Measurements from ENCODE around the gene ZNF335. TPM values are rescaled to one million over a fixed set of nuclear protein-coding genes. Genes with fewer than 3 reads are reported as not detected.
"Not testable (repeated sequence)": the region's sequence is repeated elsewhere in the genome, so short reads cannot be mapped to it uniquely, and the experiment has no call there.

ZNF335 gene
- total RNA-seq, 1 donor from 2014 or later: 38.3 TPM

GRCh38 chr20:45999557-46000261 lies 27.7 kb upstream of the ZNF335 start:
- intact Hi-C loops (cut with micrococcal nuclease): no loop called here
- peaks cover 20% of the 10 kb centered on the region for H3K27me3 Mint-ChIP-seq (ENCODE audit: insufficient read depth)
- H3K36me3 Mint-ChIP-seq (ENCODE audit: low read depth): no peaks in the 10 kb centered on the region
- H3K4me1 Mint-ChIP-seq (ENCODE audit: low read depth): peaks cover 58% of the 10 kb centered on the region
- no peak for DNase-seq (ENCODE audit: low spot score)
- no peak overlapping the region for H3K4me3 Mint-ChIP-seq
- no peak overlapping the region for H3K27ac Mint-ChIP-seq
- H3K9me3 Mint-ChIP-seq: no peaks in the 10 kb centered on the region

- no peaks in the 10 kb centered on the region for H3K9me3 Mint-ChIP-seq
- H3K36me3 Mint-ChIP-seq (ENCODE audit: low read depth): no peaks in the 10 kb centered on the region
- peak overlapping the region; percentile 29 for H3K4me3 Mint-ChIP-seq
- DNase-seq (ENCODE audit: low spot score): no peak
- no peak overlapping the region for H3K27ac Mint-ChIP-seq
- peaks cover 20% of the 10 kb centered on the region for H3K27me3 Mint-ChIP-seq (ENCODE audit: insufficient read depth)
- peaks cover 51% of the 10 kb centered on the region for H3K4me1 Mint-ChIP-seq (ENCODE audit: low read depth)
- intact Hi-C loops (cut with micrococcal nuclease): no loop called here
These were observed 26.8 kb upstream of the ZNF335 start for GRCh38 chr20:45998761-45999160.

- no peak for DNase-seq (ENCODE audit: low spot score)
- no peaks in the 10 kb centered on the region for H3K36me3 Mint-ChIP-seq (ENCODE audit: low read depth)
- no peaks in the 10 kb centered on the region for H3K9me3 Mint-ChIP-seq
- no peak overlapping the region for H3K4me3 Mint-ChIP-seq
- peaks cover 52% of the 10 kb centered on the region for H3K4me1 Mint-ChIP-seq (ENCODE audit: low read depth)
- no peak overlapping the region for H3K27ac Mint-ChIP-seq
- peaks cover 20% of the 10 kb centered on the region for H3K27me3 Mint-ChIP-seq (ENCODE audit: insufficient read depth)
- intact Hi-C loops (cut with micrococcal nuclease): no loop called here
These were observed 26.3 kb upstream of the ZNF335 start for GRCh38 chr20:45998337-45998736.

- H3K4me1 Mint-ChIP-seq (ENCODE audit: low read depth): peaks cover 52% of the 10 kb centered on the region
- no peaks in the 10 kb centered on the region for H3K9me3 Mint-ChIP-seq
- no peak for DNase-seq (ENCODE audit: low spot score)
- intact Hi-C loops (cut with micrococcal nuclease): no loop called here
- no peaks in the 10 kb centered on the region for H3K36me3 Mint-ChIP-seq (ENCODE audit: low read depth)
- no peak overlapping the region for H3K27ac Mint-ChIP-seq
- no peak overlapping the region for H3K4me3 Mint-ChIP-seq
- H3K27me3 Mint-ChIP-seq (ENCODE audit: insufficient read depth): peaks cover 25% of the 10 kb centered on the region
These were observed 25.2 kb upstream of the ZNF335 start for GRCh38 chr20:45997187-45997586.

- H3K4me1 Mint-ChIP-seq (ENCODE audit: low read depth): peaks cover 50% of the 10 kb centered on the region
- intact Hi-C loops (cut with micrococcal nuclease); H3K36me3 Mint-ChIP-seq (ENCODE audit: low read depth); H3K27ac Mint-ChIP-seq; H3K4me3 Mint-ChIP-seq; H3K9me3 Mint-ChIP-seq; DNase-seq (ENCODE audit: low spot score): not testable (repeated sequence)
- peaks cover 33% of the 10 kb centered on the region for H3K27me3 Mint-ChIP-seq (ENCODE audit: insufficient read depth)
These were observed 23.6 kb upstream of the ZNF335 start for GRCh38 chr20:45995495-45996097.

- no peak overlapping the region for H3K27ac Mint-ChIP-seq
These were observed 22.9 kb upstream of the ZNF335 start for GRCh38 chr20:45994761-45995493.

GRCh38 chr20:45993197-45993951 lies 21.4 kb upstream of the ZNF335 start:
- intact Hi-C loops (cut with micrococcal nuclease): no loop called here
- H3K9me3 Mint-ChIP-seq: no peaks in the 10 kb centered on the region
- H3K36me3 Mint-ChIP-seq (ENCODE audit: low read depth): no peaks in the 10 kb centered on the region
- no peak overlapping the region for H3K27ac Mint-ChIP-seq
- peaks cover 27% of the 10 kb centered on the region for H3K4me1 Mint-ChIP-seq (ENCODE audit: low read depth)
- peaks cover 35% of the 10 kb centered on the region for H3K27me3 Mint-ChIP-seq (ENCODE audit: insufficient read depth)
- H3K4me3 Mint-ChIP-seq: no peak overlapping the region
- no peak for DNase-seq (ENCODE audit: low spot score)

More at GRCh38 chr20:45994761-45995493, 22.9 kb upstream of the ZNF335 start:
- Mint-ChIP-seq H3K4me1 (ENCODE audit: low read depth) (peaks cover 43% of the 10 kb centered on the region), H3K9me3 (no peaks in the 10 kb centered on the region), H3K27me3 (ENCODE audit: insufficient read depth) (peaks cover 36% of the 10 kb centered on the region), H3K36me3 (ENCODE audit: low read depth) (no peaks in the 10 kb centered on the region), H3K4me3 (no peak overlapping the region)
- DNase-seq (ENCODE audit: low spot score): no peak
- intact Hi-C loops (cut with micrococcal nuclease): no loop called here

GRCh38 chr20:45991616-45992015 lies 19.6 kb upstream of the ZNF335 start:
- no peaks in the 10 kb centered on the region for H3K36me3 Mint-ChIP-seq (ENCODE audit: low read depth)
- DNase-seq (ENCODE audit: low spot score): no peak

GRCh38 chr20:45988830-45989229 lies 16.8 kb upstream of the ZNF335 start:
- H3K9me3 Mint-ChIP-seq: not testable (repeated sequence)

More at GRCh38 chr20:45991616-45992015, 19.6 kb upstream of the ZNF335 start:
- Mint-ChIP-seq H3K27me3 (ENCODE audit: insufficient read depth) (peaks cover 38% of the 10 kb centered on the region), H3K4me3 (no peak overlapping the region), H3K27ac (no peak overlapping the region), H3K4me1 (ENCODE audit: low read depth) (peaks cover 18% of the 10 kb centered on the region), H3K9me3 (no peaks in the 10 kb centered on the region)
- intact Hi-C loops (cut with micrococcal nuclease): no loop called here

GRCh38 chr20:45987108-45987780 lies 15.2 kb upstream of the ZNF335 start:
- peak; percentile 69 for DNase-seq (ENCODE audit: low spot score)
- Mint-ChIP-seq H3K4me3 (no peak overlapping the region), H3K27me3 (ENCODE audit: insufficient read depth) (peaks cover 34% of the 10 kb centered on the region), H3K27ac (no peak overlapping the region), H3K9me3 (no peaks in the 10 kb centered on the region), H3K4me1 (ENCODE audit: low read depth) (peaks cover 13% of the 10 kb centered on the region), H3K36me3 (ENCODE audit: low read depth) (no peaks in the 10 kb centered on the region)
- intact Hi-C loops (cut with micrococcal nuclease): loop anchor here (1.0 kb wide), 2 partner anchors 15 to 26 kb away; partner anchors contain the start of gene ZNF335

More at GRCh38 chr20:45988830-45989229, 16.8 kb upstream of the ZNF335 start:
- H3K4me1 Mint-ChIP-seq (ENCODE audit: low read depth); intact Hi-C loops (cut with micrococcal nuclease); H3K27ac Mint-ChIP-seq; H3K4me3 Mint-ChIP-seq; H3K36me3 Mint-ChIP-seq (ENCODE audit: low read depth); DNase-seq (ENCODE audit: low spot score): not testable (repeated sequence)
- H3K27me3 Mint-ChIP-seq (ENCODE audit: insufficient read depth): peaks cover 38% of the 10 kb centered on the region

GRCh38 chr20:45985573-45985972 lies 13.6 kb upstream of the ZNF335 start:
- H3K27ac Mint-ChIP-seq: no peak overlapping the region

GRCh38 chr20:45983279-45983743 lies 11.3 kb upstream of the ZNF335 start:
- intact Hi-C loops (cut with micrococcal nuclease): no loop called here
- H3K36me3 Mint-ChIP-seq (ENCODE audit: low read depth): no peaks in the 10 kb centered on the region
- peaks cover 13% of the 10 kb centered on the region for H3K4me1 Mint-ChIP-seq (ENCODE audit: low read depth)

More at GRCh38 chr20:45985573-45985972, 13.6 kb upstream of the ZNF335 start:
- Mint-ChIP-seq H3K4me3 (no peak overlapping the region), H3K9me3 (no peaks in the 10 kb centered on the region), H3K4me1 (ENCODE audit: low read depth) (peaks cover 13% of the 10 kb centered on the region), H3K36me3 (ENCODE audit: low read depth) (no peaks in the 10 kb centered on the region), H3K27me3 (ENCODE audit: insufficient read depth) (peaks cover 25% of the 10 kb centered on the region)
- intact Hi-C loops (cut with micrococcal nuclease): no loop called here
- DNase-seq (ENCODE audit: low spot score): no peak

More at GRCh38 chr20:45983279-45983743, 11.3 kb upstream of the ZNF335 start:
- no peak overlapping the region for H3K27ac Mint-ChIP-seq
- no peak for DNase-seq (ENCODE audit: low spot score)
- H3K9me3 Mint-ChIP-seq: no peaks in the 10 kb centered on the region
- peaks cover 18% of the 10 kb centered on the region for H3K27me3 Mint-ChIP-seq (ENCODE audit: insufficient read depth)
- H3K4me3 Mint-ChIP-seq: no peak overlapping the region

Measured in activated T-helper 1 cell treated with anti-CD3 and anti-CD28 coated beads, Interleukin-12 subunit alpha, Interleukin-12 subunit beta, Interleukin-2, Interleukin-4 antibody, amounts not matched to agents 30 ng/mL and 10 ng/mL and 1 ng/mL, durations not matched to agents 14 hours and 24 hours and 36 hours (primary cell).